NCI-H2081 treated with DMSO at 0.1 percent for 48 hours (cell line): ENCODE data around the gene CDH12.

ENCODE experiments used
- DNase-seq: peaks from one replicate; lab custom pipeline; 2025; lab: John Stamatoyannopoulos, UW

CDH12 gene

DNA sequence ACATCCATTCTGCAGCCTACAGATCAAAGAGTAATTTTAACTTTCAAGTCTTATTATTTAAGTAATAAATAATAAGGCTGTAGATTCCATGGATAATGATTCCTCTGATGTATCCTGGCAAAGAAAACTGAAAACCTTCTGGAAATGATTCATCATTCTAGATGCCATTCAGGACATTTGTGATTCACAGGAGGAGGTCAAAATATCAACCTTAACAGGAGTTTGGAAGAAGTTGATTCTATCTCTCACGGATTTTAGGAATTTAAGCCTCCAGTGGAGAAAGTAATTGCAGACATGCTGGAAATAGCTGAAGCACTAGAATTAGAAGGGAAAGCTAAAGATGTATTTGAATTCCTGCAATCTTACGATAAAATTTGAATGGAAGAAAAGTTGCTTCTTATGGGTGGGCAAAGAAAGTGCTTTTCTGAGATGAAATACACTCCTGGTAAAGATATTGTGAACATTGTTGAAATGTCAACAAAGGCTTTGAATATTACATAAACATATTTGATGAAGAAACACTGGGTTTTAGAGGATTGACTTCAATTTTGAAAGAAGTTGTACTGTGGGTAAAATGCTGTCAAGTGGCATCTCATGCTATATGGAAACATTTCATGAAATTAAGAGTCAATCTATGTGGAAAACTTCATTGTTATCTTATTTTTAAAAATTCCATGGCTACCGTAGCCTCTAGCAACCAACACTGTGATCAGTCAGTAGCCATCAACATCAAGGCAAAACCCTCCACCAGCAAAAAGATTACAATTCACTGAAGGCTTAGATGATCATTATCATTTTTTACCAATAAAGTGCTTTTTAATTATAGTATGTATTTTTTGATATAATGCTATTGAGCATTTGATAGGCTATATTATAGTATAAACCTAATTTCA is 1141.0 kb downstream of the CDH12 start:
- DNase-seq: no peak

DNA sequence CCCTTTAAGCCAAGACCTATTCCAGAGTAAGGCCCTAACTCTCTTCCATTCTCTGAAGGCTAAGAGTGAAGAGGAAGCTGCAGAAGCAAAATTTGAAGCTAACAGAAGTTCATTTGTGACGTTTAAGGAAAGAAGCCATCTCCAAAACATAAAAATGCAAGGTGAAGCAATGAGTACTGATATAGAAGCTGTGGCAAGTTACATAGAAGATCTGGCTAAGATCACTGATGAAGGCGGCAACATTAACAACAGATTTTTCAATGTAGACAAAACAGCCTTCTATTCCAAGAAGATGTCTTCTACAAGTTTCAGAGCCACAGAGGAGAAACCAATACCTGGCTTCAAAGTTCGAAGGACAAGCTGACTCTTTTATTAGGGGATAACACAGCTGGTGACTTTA is 1143.4 kb downstream of the CDH12 start:
- DNase-seq: no peak

- DNase-seq: no peak
Observed at GRCh38 chr5:21704974-21705668, 1148.0 kb downstream of the CDH12 start.

GRCh38 chr5:21701317-21701716 is 1151.8 kb downstream of the CDH12 start:
- DNase-seq: no peak
